Measurements from ENCODE around the gene FMOD. TPM values are rescaled to one million over a fixed set of nuclear protein-coding genes. Genes with fewer than 3 reads are reported as not detected.

Gene FMOD
- total RNA-seq, 1 experiment from 2014 or later, result not detected

GRCh38 chr1:203308923-203309331 lies 42.0 kb downstream of the FMOD start:
- BruUV-seq (replicated peaks), result no TSS peak
- H3K4me1 ChIP-seq (ENCODE audit: insufficient read depth, low read length), result peaks cover 15% of the 10 kb centered on the region
- no peak overlapping the region for H3K4me3 ChIP-seq (ENCODE audit: low read length)
- H3K9me2 ChIP-seq (replicated peaks; ENCODE audit: low read length), result no peaks in the 10 kb centered on the region
- no peak overlapping the region for H3K9ac ChIP-seq (ENCODE audit: low read length)
- H3F3A ChIP-seq (ENCODE audit: low read length, unreplicated experiment), result no peaks in the 10 kb centered on the region
- intact Hi-C loops (cut with micrococcal nuclease), result no loop called here
- POLR2A ChIA-PET (ENCODE audit: unreplicated experiment), result no interaction called here
- H3K9me3 ChIP-seq (ENCODE audit: low read length), result no peaks in the 10 kb centered on the region
- H2AFZ ChIP-seq (ENCODE audit: low read length), result no peak overlapping the region
- no peak overlapping the region for H3K27ac ChIP-seq (ENCODE audit: low read length)
- no peaks in the 10 kb centered on the region for H4K20me1 ChIP-seq (ENCODE audit: low read length)
- no peaks in the 10 kb centered on the region for H3K79me2 ChIP-seq (ENCODE audit: low read length)
- TF ChIP-seq CTCF (conservative IDR thresholded peaks at IDR 0.05; ENCODE audit: low read depth, low read length) (no peak), EZH2 (IDR thresholded peaks at IDR 0.05; ENCODE audit: low read length, unreplicated experiment) (no peak), EZH2phosphoT487 (IDR thresholded peaks at IDR 0.05; ENCODE audit: borderline replicate concordance, low read length) (no peak)
- DNase-seq (no peak), ATAC-seq (no peak)
- no peak overlapping the region for H3K4me2 ChIP-seq (ENCODE audit: low read length)
- CTCF ChIA-PET, result no interaction called here
- no peaks in the 10 kb centered on the region for H3K27me3 ChIP-seq (ENCODE audit: low read length)
- no peaks in the 10 kb centered on the region for H3K36me3 ChIP-seq (ENCODE audit: low read depth, low read length)

DNA sequence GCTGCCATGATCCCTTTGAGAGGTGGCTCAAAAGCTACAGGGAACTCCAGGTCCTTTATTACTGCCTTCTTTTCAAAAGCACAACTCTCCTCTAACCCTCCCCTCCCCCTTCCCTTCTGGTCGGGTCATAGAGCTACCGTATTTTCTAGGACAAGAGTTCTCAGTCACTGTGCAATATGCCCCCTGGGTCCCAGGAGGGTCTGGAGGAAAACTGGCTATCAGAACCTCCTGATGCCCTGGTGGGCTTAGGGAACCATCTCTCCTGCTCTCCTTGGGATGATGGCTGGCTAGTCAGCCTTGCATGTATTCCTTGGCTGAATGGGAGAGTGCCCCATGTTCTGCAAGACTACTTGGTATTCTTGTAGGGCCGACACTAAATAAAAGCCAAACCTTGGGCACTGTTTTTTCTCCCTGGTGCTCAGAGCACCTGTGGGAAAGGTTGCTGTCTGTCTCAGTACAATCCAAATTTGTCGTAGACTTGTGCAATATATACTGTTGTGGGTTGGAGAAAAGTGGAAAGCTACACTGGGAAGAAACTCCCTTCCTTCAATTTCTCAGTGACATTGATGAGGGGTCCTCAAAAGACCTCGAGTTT lies 42.5 kb downstream of the FMOD start:
- intact Hi-C loops (cut with micrococcal nuclease), result no loop called here
- ChIA-PET POLR2A (ENCODE audit: unreplicated experiment) (no interaction called here), CTCF (no interaction called here)
- Histone ChIP-seq H3K9me3 (ENCODE audit: low read length) (no peaks in the 10 kb centered on the region), H4K20me1 (ENCODE audit: low read length) (no peaks in the 10 kb centered on the region), H2AFZ (ENCODE audit: low read length) (no peak overlapping the region), H3F3A (ENCODE audit: low read length, unreplicated experiment) (no peaks in the 10 kb centered on the region), H3K9me2 (replicated peaks; ENCODE audit: low read length) (no peaks in the 10 kb centered on the region), H3K27me3 (ENCODE audit: low read length) (no peaks in the 10 kb centered on the region), H3K4me2 (ENCODE audit: low read length) (no peak overlapping the region), H3K4me3 (ENCODE audit: low read length) (no peak overlapping the region), H3K27ac (ENCODE audit: low read length) (no peak overlapping the region), H3K36me3 (ENCODE audit: low read depth, low read length) (no peaks in the 10 kb centered on the region), H3K9ac (ENCODE audit: low read length) (no peak overlapping the region), H3K4me1 (ENCODE audit: insufficient read depth, low read length) (peaks cover 15% of the 10 kb centered on the region), H3K79me2 (ENCODE audit: low read length) (no peaks in the 10 kb centered on the region)
- DNase-seq (no peak), ATAC-seq (no peak)
- TF ChIP-seq EZH2phosphoT487 (IDR thresholded peaks at IDR 0.05; ENCODE audit: borderline replicate concordance, low read length) (no peak), CTCF (conservative IDR thresholded peaks at IDR 0.05; ENCODE audit: low read depth, low read length) (no peak), EZH2 (IDR thresholded peaks at IDR 0.05; ENCODE audit: low read length, unreplicated experiment) (no peak)
- no TSS peak for BruUV-seq (replicated peaks)

DNA sequence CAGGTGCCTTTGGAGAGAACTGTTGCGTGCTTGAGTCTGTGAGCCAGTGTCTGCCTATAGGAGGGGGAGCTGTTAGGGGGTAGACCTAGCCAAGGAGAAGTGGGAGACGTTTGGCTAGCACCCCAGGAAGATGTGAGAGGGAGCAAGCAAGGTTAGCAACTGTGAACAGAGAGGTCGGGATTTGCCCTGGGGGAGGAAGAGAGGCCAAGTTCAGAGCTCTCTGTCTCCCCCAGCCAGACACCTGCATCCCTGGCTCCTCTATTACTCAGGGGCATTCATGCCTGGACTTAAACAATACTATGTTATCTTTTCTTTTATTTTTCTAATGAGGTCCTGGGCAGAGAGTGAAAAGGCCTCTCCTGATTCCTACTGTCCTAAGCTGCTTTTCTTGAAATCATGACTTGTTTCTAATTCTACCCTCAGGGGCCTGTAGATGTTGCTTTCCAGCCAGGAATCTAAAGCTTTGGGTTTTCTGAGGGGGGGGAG lies 43.2 kb downstream of the FMOD start:
- Histone ChIP-seq H3K4me2 (ENCODE audit: low read length) (no peak overlapping the region), H3K27me3 (ENCODE audit: low read length) (no peaks in the 10 kb centered on the region), H3K36me3 (ENCODE audit: low read depth, low read length) (no peaks in the 10 kb centered on the region), H3K4me3 (ENCODE audit: low read length) (no peak overlapping the region), H3K9me2 (replicated peaks; ENCODE audit: low read length) (no peaks in the 10 kb centered on the region), H3K9ac (ENCODE audit: low read length) (no peak overlapping the region), H4K20me1 (ENCODE audit: low read length) (no peaks in the 10 kb centered on the region), H3K9me3 (ENCODE audit: low read length) (no peaks in the 10 kb centered on the region), H3K79me2 (ENCODE audit: low read length) (no peaks in the 10 kb centered on the region), H3K4me1 (ENCODE audit: insufficient read depth, low read length) (peaks cover 15% of the 10 kb centered on the region), H3K27ac (ENCODE audit: low read length) (no peak overlapping the region), H3F3A (ENCODE audit: low read length, unreplicated experiment) (no peaks in the 10 kb centered on the region), H2AFZ (ENCODE audit: low read length) (no peak overlapping the region)
- ATAC-seq (no peak), DNase-seq (no peak)
- CTCF ChIA-PET, result no interaction called here
- TF ChIP-seq EZH2 (IDR thresholded peaks at IDR 0.05; ENCODE audit: low read length, unreplicated experiment) (no peak), CTCF (conservative IDR thresholded peaks at IDR 0.05; ENCODE audit: low read depth, low read length) (no peak), EZH2phosphoT487 (IDR thresholded peaks at IDR 0.05; ENCODE audit: borderline replicate concordance, low read length) (no peak)
- POLR2A ChIA-PET (ENCODE audit: unreplicated experiment), result no interaction called here
- no TSS peak for BruUV-seq (replicated peaks)
- intact Hi-C loops (cut with micrococcal nuclease), result no loop called here
